GM12892 (cell line): ENCODE data around the gene IBA57.

Source experiments
- POLR2AphosphoS5 ChIP-seq: IDR thresholded peaks from 2 replicates; pipeline ENCODE4 v1.6.1; 2011; ENCODE audit warnings: low read depth, low read length, control low read depth
- TAF1 ChIP-seq: IDR thresholded peaks from 2 replicates; pipeline ENCODE4 v1.6.1; 2011; ENCODE audit warnings: low read depth, mild to moderate bottlenecking, control low read depth, low read length, borderline replicate concordance

GRCh38 chr1:228157729-228158126, 7.9 kb upstream of the IBA57 start:
- TF ChIP-seq TAF1 (no peak), POLR2AphosphoS5 (no peak)
